H1 (cell line): ENCODE data around the gene NKG7. TPM values are rescaled to one million over a fixed set of nuclear protein-coding genes. Genes with fewer than 3 reads are reported as not detected.

Experiments used
- CTCF ChIA-PET: fragments of 300-600 bp; sonication (Branson Sonifier 250); formaldehyde crosslinking; loops from one replicate; lab custom pipeline; 2021; ENCODE audit not compliant: partially characterized antibody; lab: Charles Lee
- POLR2A ChIA-PET: fragments of 300-600 bp; sonication (Branson Sonifier 250); formaldehyde crosslinking; loops from one replicate; lab custom pipeline; 2021; ENCODE audit warnings: inconsistent platforms; ENCODE audit not compliant: partially characterized antibody; lab: Charles Lee
- DNase-seq, 2 experiments: peaks; one replicate each; pipeline versions ENCODE4 v3.0.0 to v3.0.0-alpha.2; 2010 to 2022; ENCODE audit warnings: low spot score in 2 of 2, low read depth in 1 of 2, mixed read lengths in 1 of 2
- FAIRE-seq: peaks from 2 replicates; lab custom pipeline; 2011; peaks lifted over from hg19 to GRCh38; lab: Jason Lieb, UNC
- H2AFZ ChIP-seq: 2 replicates; pipeline ENCODE4 v1.8.1; 2012; ENCODE audit warnings: low read length, inconsistent platforms
- H2AK5ac ChIP-seq: 2 replicates; pipeline ENCODE4 v1.6.1; 2013; ENCODE audit warnings: low read depth, low read length
- H2BK120ac ChIP-seq: replicated peaks from 2 replicates; pipeline ENCODE3; 2013; ENCODE audit warnings: low read depth, low read length, inconsistent platforms
- H2BK12ac ChIP-seq: 2 replicates; pipeline ENCODE4 v1.6.1; 2013; ENCODE audit warnings: low read depth, low read length
- H2BK15ac ChIP-seq: 2 replicates; pipeline ENCODE4 v1.6.1; 2013; ENCODE audit warnings: low read length
- H2BK20ac ChIP-seq: 2 replicates; pipeline ENCODE4 v1.6.1; 2013; ENCODE audit warnings: low read length
- H2BK5ac ChIP-seq: 2 replicates; pipeline ENCODE4 v1.6.1; 2013; ENCODE audit warnings: low read depth, low read length
- H3K14ac ChIP-seq: 2 replicates; pipeline ENCODE4 v1.6.1; 2013; ENCODE audit warnings: inconsistent platforms; ENCODE audit not compliant: insufficient read length
- H3K18ac ChIP-seq: 2 replicates; pipeline ENCODE4 v1.6.1; 2013; ENCODE audit warnings: low read length; ENCODE audit errors: extremely low read depth
- H3K23ac ChIP-seq: 2 replicates; pipeline ENCODE4 v1.6.1; 2013; ENCODE audit warnings: inconsistent platforms; ENCODE audit not compliant: insufficient read length
- H3K23me2 ChIP-seq: 2 replicates; pipeline ENCODE4 v1.6.1; 2013; ENCODE audit warnings: low read depth, low read length
- H3K27ac ChIP-seq: 2 replicates; pipeline ENCODE4 v1.6.1; 2011; ENCODE audit warnings: low read depth, low read length, inconsistent platforms
- H3K27me3 ChIP-seq, 4 experiments: replicated peaks in 1 of 4; 1 replicate in 1 of 4; 2 replicates in 3 of 4; pipeline versions ENCODE4 v1.6.1 to v1.8.1; 2011 to 2013; ENCODE audit warnings: low read length in 3 of 4, mild to moderate bottlenecking in 3 of 4, inconsistent platforms in 2 of 4, mixed read lengths in 2 of 4, moderate library complexity in 1 of 4; ENCODE audit not compliant: control insufficient read depth in 3 of 4, insufficient read depth in 3 of 4; ENCODE audit errors: extremely low read depth in 1 of 4
- H3K36me3 ChIP-seq, 4 experiments: 2 replicates each; pipeline versions ENCODE4 v1.6.1 to v1.8.1; 2011 to 2013; ENCODE audit warnings: mild to moderate bottlenecking in 4 of 4, low read length in 3 of 4, moderate library complexity in 2 of 4, control low read depth in 1 of 4, inconsistent platforms in 1 of 4; ENCODE audit not compliant: insufficient read depth in 4 of 4, control insufficient read depth in 2 of 4
- H3K4ac ChIP-seq: replicated peaks from 2 replicates; pipeline ENCODE3; 2013; ENCODE audit warnings: low read length, low read depth, mixed read lengths, inconsistent platforms; ENCODE audit not compliant: insufficient read length
- H3K4me1 ChIP-seq, 4 experiments: replicated peaks in 1 of 4; 1 replicate in 1 of 4; 2 replicates in 3 of 4; pipeline versions ENCODE4 v1.6.1 to v1.8.1; 2011 to 2013; ENCODE audit warnings: low read length in 3 of 4, inconsistent platforms in 2 of 4, mixed read lengths in 1 of 4; ENCODE audit not compliant: insufficient read depth in 4 of 4, control insufficient read depth in 3 of 4
- H3K4me2 ChIP-seq, 2 experiments: 2 replicates each; pipeline versions ENCODE4 v1.6.1 to v1.8.1; 2011 to 2013; ENCODE audit warnings: low read depth in 2 of 2, low read length in 2 of 2, control low read depth in 1 of 2, inconsistent platforms in 1 of 2, mild to moderate bottlenecking in 1 of 2; ENCODE audit not compliant: insufficient read depth in 1 of 2
- H3K4me3 ChIP-seq, 4 experiments: fragments of 200-600, 300-600 bp in 1 of 4; sonication (generic), shearing (Covaris generic), sonication (Bioruptor Twin) in 1 of 4; 2 replicates each; pipeline versions ENCODE4 v1.5.1 to v1.8.1; 2011 to 2016; ENCODE audit warnings: low read length in 4 of 4, low read depth in 3 of 4, control low read depth in 2 of 4, inconsistent platforms in 2 of 4, mild to moderate bottlenecking in 2 of 4, mixed read lengths in 1 of 4, moderate library complexity in 1 of 4; ENCODE audit not compliant: insufficient read depth in 2 of 4; ENCODE audit errors: extremely low read depth in 1 of 4
- H3K56ac ChIP-seq: replicated peaks from 2 replicates; pipeline ENCODE3; 2013; ENCODE audit warnings: low read depth, mild to moderate bottlenecking, mixed read lengths, low read length, inconsistent platforms; ENCODE audit not compliant: insufficient read length
- H3K79me1 ChIP-seq: 2 replicates; pipeline ENCODE4 v1.6.1; 2013; ENCODE audit warnings: low read depth, low read length, control low read depth
- H3K79me2 ChIP-seq, 2 experiments: 2 replicates each; pipeline versions ENCODE4 v1.6.1 to v1.8.1; 2012 to 2013; ENCODE audit warnings: low read length in 2 of 2, mild to moderate bottlenecking in 2 of 2, inconsistent platforms in 1 of 2; ENCODE audit not compliant: insufficient read depth in 2 of 2, control insufficient read depth in 1 of 2
- H3K9ac ChIP-seq, 4 experiments: replicated peaks in 1 of 4; 1 replicate in 1 of 4; 2 replicates in 3 of 4; pipeline versions ENCODE4 v1.6.1 to v1.8.1; 2011 to 2013; ENCODE audit warnings: low read depth in 3 of 4, low read length in 3 of 4, control low read depth in 2 of 4, mild to moderate bottlenecking in 2 of 4, moderate library complexity in 2 of 4, inconsistent platforms in 1 of 4; ENCODE audit errors: extremely low read depth in 1 of 4
- H3K9me3 ChIP-seq, 2 experiments: 2 replicates each; pipeline versions ENCODE4 v1.6.1 to v1.8.1; 2012 to 2013; ENCODE audit warnings: mild to moderate bottlenecking in 2 of 2, moderate library complexity in 2 of 2, control low read depth in 1 of 2, inconsistent platforms in 1 of 2, low read depth in 1 of 2, low read length in 1 of 2, mixed read lengths in 1 of 2; ENCODE audit not compliant: insufficient read depth in 2 of 2
- H4K20me1 ChIP-seq, 2 experiments: replicated peaks in 1 of 2; 2 replicates each; pipeline versions ENCODE3 to v1.8.1; 2011 to 2013; ENCODE audit warnings: inconsistent platforms in 2 of 2, low read length in 2 of 2, mild to moderate bottlenecking in 1 of 2; ENCODE audit not compliant: insufficient read depth in 2 of 2, control insufficient read depth in 1 of 2
- H4K5ac ChIP-seq: 2 replicates; pipeline ENCODE4 v1.6.1; 2013; ENCODE audit warnings: low read length, low read depth, mixed read lengths, inconsistent platforms; ENCODE audit not compliant: insufficient read length
- H4K8ac ChIP-seq: 2 replicates; pipeline ENCODE4 v1.8.0; 2013; ENCODE audit warnings: mild to moderate bottlenecking, moderate library complexity, low read length, inconsistent platforms; ENCODE audit not compliant: insufficient read depth; ENCODE audit errors: extremely low read depth
- H4K91ac ChIP-seq: replicated peaks from 2 replicates; pipeline ENCODE3; 2013; ENCODE audit warnings: low read length, mixed read lengths, inconsistent platforms; ENCODE audit not compliant: insufficient read length
- BRCA1 ChIP-seq: IDR thresholded peaks from 2 replicates; pipeline ENCODE4 v1.6.1; 2012; ENCODE audit warnings: low read depth, low read length, improper control_type of control experiment
- CBX8 ChIP-seq: fragments of 300-800, 300-1000 bp; sonication (generic); IDR thresholded peaks from 2 replicates; pipeline ENCODE4 v1.7.1; 2016; ENCODE audit warnings: low read depth, low read length, borderline replicate concordance
- KDM5A ChIP-seq: fragments of 200-600 bp; IDR thresholded peaks from 2 replicates; pipeline ENCODE4 v1.7.1; 2012; ENCODE audit warnings: mild to moderate bottlenecking, low read length, inconsistent platforms, mixed read lengths
- MAFK ChIP-seq: IDR thresholded peaks from 2 replicates; pipeline ENCODE4 v1.6.1; 2012; ENCODE audit warnings: low read depth, mild to moderate bottlenecking, improper control_type of control experiment, low read length
- RAD21 ChIP-seq, 2 experiments: IDR thresholded peaks in 1 of 2; conservative IDR thresholded peaks in 1 of 2; 2 replicates each; pipeline ENCODE4 v1.6.1; 2011; ENCODE audit warnings: low read depth in 2 of 2, low read length in 2 of 2, improper control_type of control experiment in 1 of 2, inconsistent platforms in 1 of 2, mild to moderate bottlenecking in 1 of 2, moderate library complexity in 1 of 2
- WGBS, 2 experiments: shearing (Covaris generic) in 1 of 2; methylation state at CpG; one replicate each; pipeline versions ENCODE4 v1.1.6 to v1.1.7; 2013 to 2015; ENCODE audit warnings: low lambda C conversion rate in 2 of 2, mixed read lengths in 2 of 2, inconsistent platforms in 1 of 2, low coverage in 1 of 2, missing lambda C conversion rate in 1 of 2; ENCODE audit not compliant: insufficient replicate concordance in 2 of 2, insufficient coverage in 1 of 2, insufficient read length in 1 of 2; ENCODE audit errors: extremely low coverage in 1 of 2, missing lambda C conversion rate in 1 of 2; 5-methylcytosine and 5-hydroxymethylcytosine counted together
- polyA plus RNA-seq, 7 experiments: library from polyadenylated mRNA; depleted of rRNA in 3 of 7; stranded (reverse) in 5 of 7; unstranded in 2 of 7; fragments of >200 nt in 5 of 7; fragments of 200-250 nt in 2 of 7; gene quantifications; 1 replicate in 5 of 7; 2 replicates in 1 of 7; 4 replicates in 1 of 7; pipeline versions ENCODE4 v1.2.1 to v1.2.3, GENCODE V29; 2011 to 2013; ENCODE audit warnings: missing spikeins in 2 of 7, mixed read lengths in 2 of 7
- total RNA-seq: library from RNA; stranded (reverse); fragmentation: NEBNext Ultra II Directional; extraction: Animal tissue kit (Norgen Biotek cat#: 25700); gene quantifications from 2 replicates; pipeline ENCODE4 v1.2.1, GENCODE V29; 2021
- TF ChIP-seq, protein P1 (sequence below): IDR thresholded peaks from 2 replicates; pipeline ENCODE4 v1.6.1; 2012; ENCODE audit warnings: low read length, inconsistent platforms
- TF ChIP-seq, protein P2 (sequence below): IDR thresholded peaks from 2 replicates; pipeline ENCODE4 v1.6.1; 2011; ENCODE audit warnings: low read depth, mild to moderate bottlenecking, low read length; ENCODE audit not compliant: insufficient read depth

The NKG7 gene
- total and polyA plus RNA-seq, 2 of the 8 experiments (the other 6 are each of a cell fraction or from before 2014, with no cell fraction given), result not detected

GRCh38 chr19:51325161-51325976 lies 47.1 kb downstream of the NKG7 start:
- Histone ChIP-seq H4K5ac (no peak overlapping the region), H2AK5ac (no peak overlapping the region), H3K79me2 (no peaks in the 10 kb centered on the region), H3K9me3 (no peaks in the 10 kb centered on the region), H2AFZ (no peak overlapping the region), H2BK15ac (no peak overlapping the region), H4K91ac (no peak overlapping the region), H3K23ac (no peak overlapping the region), H4K20me1 (peaks cover 4 to 10% of the 10 kb centered on the region in 2 experiments), H3K79me1 (peaks cover 2% of the 10 kb centered on the region; the same call in 1 of the 2 replicates), H3K36me3 (peaks cover 0 to 9% (median under 1%) of the 10 kb centered on the region in 4 experiments; a peak in 2 of 8 replicates), H2BK20ac (no peak overlapping the region), H3K4me2 (no peak overlapping the region; a peak in 1 of 4 replicates), H3K23me2 (peaks cover 9% of the 10 kb centered on the region; the same call in 1 of the 2 replicates), H3K27ac (no peak overlapping the region), H3K4me3 (no peak overlapping the region), H2BK5ac (no peak overlapping the region), H3K4ac (no peak overlapping the region), H3K4me1 (peaks cover 0 to 8% (median 6%) of the 10 kb centered on the region in 4 experiments; a peak in 4 of 7 replicates), H3K27me3 (peaks cover 0 to 6% (median 4%) of the 10 kb centered on the region in 4 experiments; a peak in 4 of 7 replicates), H4K8ac (no peak overlapping the region), H2BK12ac (no peak overlapping the region), H3K56ac (no peak overlapping the region), H3K18ac (no peak overlapping the region), H3K14ac (no peak overlapping the region), H3K9ac (no peak overlapping the region), H2BK120ac (no peak overlapping the region)
- ChIA-PET CTCF (interaction anchor here (0.7 to 2.1 kb wide), 8 partner anchors 7 to 167 kb away, joined by 3 to 7 read pairs (median 4); no protein-coding TSS in a partner anchor), POLR2A (interaction anchor here (0.7 to 1.4 kb wide), 3 partner anchors 9 to 382 kb away, joined by 3 to 4 read pairs (median 3); no protein-coding TSS in a partner anchor)
- FAIRE-seq (no peak), DNase-seq (no peak)
- WGBS, 2 experiments, result 86% methylated on average over 14 of the region's 26 CpGs; no CpG with 5 or more reads in 1 of the 2 experiments
- TF ChIP-seq CBX8, result no peak
- TF ChIP-seq, protein P1, sequence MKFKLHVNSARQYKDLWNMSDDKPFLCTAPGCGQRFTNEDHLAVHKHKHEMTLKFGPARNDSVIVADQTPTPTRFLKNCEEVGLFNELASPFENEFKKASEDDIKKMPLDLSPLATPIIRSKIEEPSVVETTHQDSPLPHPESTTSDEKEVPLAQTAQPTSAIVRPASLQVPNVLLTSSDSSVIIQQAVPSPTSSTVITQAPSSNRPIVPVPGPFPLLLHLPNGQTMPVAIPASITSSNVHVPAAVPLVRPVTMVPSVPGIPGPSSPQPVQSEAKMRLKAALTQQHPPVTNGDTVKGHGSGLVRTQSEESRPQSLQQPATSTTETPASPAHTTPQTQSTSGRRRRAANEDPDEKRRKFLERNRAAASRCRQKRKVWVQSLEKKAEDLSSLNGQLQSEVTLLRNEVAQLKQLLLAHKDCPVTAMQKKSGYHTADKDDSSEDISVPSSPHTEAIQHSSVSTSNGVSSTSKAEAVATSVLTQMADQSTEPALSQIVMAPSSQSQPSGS, result no peak
- TF ChIP-seq BRCA1, result no peak
- no peak for TF ChIP-seq KDM5A
- no peak for TF ChIP-seq MAFK
- no peak for TF ChIP-seq RAD21 (IDR thresholded peaks at IDR 0.05 in 1 of 2, conservative IDR thresholded peaks at IDR 0.05 in 1 of 2; ENCODE audit: low read depth in 2 of 2, low read length in 2 of 2)
- TF ChIP-seq, protein P2, sequence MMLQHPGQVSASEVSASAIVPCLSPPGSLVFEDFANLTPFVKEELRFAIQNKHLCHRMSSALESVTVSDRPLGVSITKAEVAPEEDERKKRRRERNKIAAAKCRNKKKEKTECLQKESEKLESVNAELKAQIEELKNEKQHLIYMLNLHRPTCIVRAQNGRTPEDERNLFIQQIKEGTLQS, result no peak
